T-helper 17 cell (primary cell): ENCODE measurements around the gene ABTB1. TPM values are rescaled to one million over a fixed set of nuclear protein-coding genes. Genes with fewer than 3 reads are reported as not detected.

Experiments
- ATAC-seq: fragments of 150-1000 bp; cut with Tn5 transposase; 2 replicates; pipeline ENCODE4 v1.10.0; 2021; ENCODE audit warnings: mild to moderate bottlenecking, moderate library complexity
- DNase-seq, 3 donors: peaks; one replicate each; pipeline versions ENCODE4 v3.0.0 to v3.0.0-alpha.2; 2020 to 2021
- H3K9me3 ChIP-seq: one replicate; pipeline ENCODE4 v1.7.0; 2013; ENCODE audit warnings: low read length, mild to moderate bottlenecking; ENCODE audit not compliant: control insufficient read depth, poor library complexity, severe bottlenecking
- H3K27ac Mint-ChIP-seq: one replicate; pipeline ENCODE4 v1.8.0; 2022; ENCODE audit warnings: mild to moderate bottlenecking, moderate library complexity, mixed read lengths
- H3K27me3 Mint-ChIP-seq: one replicate; pipeline ENCODE4 v1.8.0; 2022; ENCODE audit warnings: mixed read lengths
- H3K36me3 Mint-ChIP-seq: one replicate; pipeline ENCODE4 v1.8.0; 2022; ENCODE audit warnings: low read depth, mixed read lengths
- H3K4me1 Mint-ChIP-seq: one replicate; pipeline ENCODE4 v1.8.0; 2022; ENCODE audit warnings: mild to moderate bottlenecking, mixed read lengths
- H3K4me3 Mint-ChIP-seq: one replicate; pipeline ENCODE4 v1.8.0; 2022; ENCODE audit warnings: mild to moderate bottlenecking, moderate library complexity, mixed read lengths
- total RNA-seq, 4 donors: library from RNA in 2 of 4; stranded (reverse) in 2 of 4; gene quantifications; one replicate each; pipeline ENCODE4 v1.2.3 and lab custom pipeline; 2022 to 2026

Gene ABTB1
- total RNA-seq, 2 donors from 2014 or later, result 88.6 to 95.2 TPM

DNA sequence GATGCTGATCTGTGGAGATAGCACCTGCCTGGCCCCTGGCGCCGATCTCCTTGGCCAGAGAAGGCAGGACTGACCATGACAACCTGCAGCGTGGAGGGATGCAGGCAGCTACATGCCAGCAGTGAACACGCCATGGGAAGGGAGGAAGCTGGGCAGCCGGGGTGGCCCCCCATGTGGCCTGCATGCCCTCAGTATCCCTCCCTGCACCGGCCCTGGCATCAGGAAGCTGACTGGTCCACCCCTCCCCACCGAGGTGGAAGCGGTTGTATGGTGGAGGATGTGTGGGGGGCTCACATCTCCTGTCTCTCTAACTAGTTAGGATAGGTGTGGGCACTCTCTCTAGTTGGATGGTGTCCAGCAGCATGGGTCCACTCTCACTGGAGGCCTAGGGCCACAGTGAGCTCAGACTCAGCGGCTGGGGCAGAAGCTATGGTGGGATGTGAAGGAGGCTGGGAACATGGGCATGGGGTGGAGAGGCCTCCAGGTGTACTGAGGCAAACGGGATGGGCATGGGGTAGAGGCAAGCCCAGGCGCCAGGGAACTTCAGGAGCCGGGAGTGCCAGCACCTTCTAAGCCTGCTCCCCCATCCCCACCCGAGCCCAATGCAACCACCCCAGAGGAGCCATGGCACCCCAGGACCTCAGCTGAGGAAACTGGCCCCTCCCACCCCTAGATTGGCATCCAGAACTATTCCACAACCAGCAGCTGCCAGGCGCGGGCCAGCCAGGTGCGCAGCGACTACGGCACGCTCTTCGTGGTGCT lies 1.8 kb upstream of the ABTB1 start:
- DNase-seq, result no peak
- H3K36me3 Mint-ChIP-seq, result no peaks in the 10 kb centered on the region
- H3K27ac Mint-ChIP-seq, result peak overlapping the region; percentile 93
- H3K4me1 Mint-ChIP-seq, result peaks cover 29% of the 10 kb centered on the region
- no peaks in the 10 kb centered on the region for H3K9me3 ChIP-seq
- no peak for ATAC-seq
- H3K27me3 Mint-ChIP-seq, result no peaks in the 10 kb centered on the region
- peak overlapping the region; percentile 90 for H3K4me3 Mint-ChIP-seq

DNA sequence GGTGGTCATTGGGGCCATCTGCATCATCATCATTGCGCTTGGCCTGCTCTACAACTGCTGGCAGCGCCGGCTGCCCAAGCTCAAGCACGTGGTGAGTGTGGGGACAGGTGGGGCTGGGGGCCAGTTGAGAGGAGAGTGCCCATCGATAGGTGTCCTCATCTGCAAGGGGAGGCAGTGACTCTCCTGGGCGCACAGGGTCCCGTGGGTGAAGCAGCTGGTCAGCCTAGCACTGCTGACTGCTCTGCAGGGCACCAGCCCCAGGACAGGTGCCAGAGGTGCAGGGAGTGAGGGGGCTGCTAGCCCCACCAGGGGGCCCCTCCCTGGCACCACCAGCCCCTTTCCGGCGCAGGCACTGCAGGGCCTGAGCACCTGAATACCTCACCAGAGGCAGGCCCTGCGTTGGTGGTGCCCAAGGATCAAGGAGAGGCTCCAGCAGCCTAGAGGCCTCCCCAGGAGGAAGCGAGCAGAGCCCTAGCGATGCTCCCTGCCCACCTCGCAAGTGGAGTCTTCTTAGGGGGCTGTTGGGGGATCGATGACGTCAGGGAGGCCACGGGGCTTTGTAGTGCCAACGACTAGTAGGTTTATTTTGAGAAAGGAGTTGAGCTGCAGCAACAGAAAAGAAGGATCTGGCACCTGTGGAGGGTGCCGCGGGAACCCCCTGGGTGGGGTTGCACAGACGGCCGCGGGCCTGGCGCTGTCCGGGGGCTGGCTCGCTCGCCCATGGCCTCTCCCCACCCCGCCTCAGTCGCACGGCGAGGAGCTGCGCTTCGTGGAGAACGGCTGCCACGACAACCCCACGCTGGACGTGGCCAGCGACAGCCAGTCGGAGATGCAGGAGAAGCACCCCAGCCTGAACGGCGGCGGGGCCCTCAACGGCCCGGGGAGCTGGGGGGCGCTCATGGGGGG lies 976 bp upstream of the ABTB1 start:
- peak overlapping the region; percentile 90 for H3K4me3 Mint-ChIP-seq
- DNase-seq (no peak), ATAC-seq (peak; percentile 10)
- H3K4me1 Mint-ChIP-seq, result peaks cover 33% of the 10 kb centered on the region
- no peaks in the 10 kb centered on the region for H3K36me3 Mint-ChIP-seq
- H3K27me3 Mint-ChIP-seq, result no peaks in the 10 kb centered on the region
- H3K27ac Mint-ChIP-seq, result peak overlapping the region; percentile 93
- H3K9me3 ChIP-seq, result no peaks in the 10 kb centered on the region

DNA sequence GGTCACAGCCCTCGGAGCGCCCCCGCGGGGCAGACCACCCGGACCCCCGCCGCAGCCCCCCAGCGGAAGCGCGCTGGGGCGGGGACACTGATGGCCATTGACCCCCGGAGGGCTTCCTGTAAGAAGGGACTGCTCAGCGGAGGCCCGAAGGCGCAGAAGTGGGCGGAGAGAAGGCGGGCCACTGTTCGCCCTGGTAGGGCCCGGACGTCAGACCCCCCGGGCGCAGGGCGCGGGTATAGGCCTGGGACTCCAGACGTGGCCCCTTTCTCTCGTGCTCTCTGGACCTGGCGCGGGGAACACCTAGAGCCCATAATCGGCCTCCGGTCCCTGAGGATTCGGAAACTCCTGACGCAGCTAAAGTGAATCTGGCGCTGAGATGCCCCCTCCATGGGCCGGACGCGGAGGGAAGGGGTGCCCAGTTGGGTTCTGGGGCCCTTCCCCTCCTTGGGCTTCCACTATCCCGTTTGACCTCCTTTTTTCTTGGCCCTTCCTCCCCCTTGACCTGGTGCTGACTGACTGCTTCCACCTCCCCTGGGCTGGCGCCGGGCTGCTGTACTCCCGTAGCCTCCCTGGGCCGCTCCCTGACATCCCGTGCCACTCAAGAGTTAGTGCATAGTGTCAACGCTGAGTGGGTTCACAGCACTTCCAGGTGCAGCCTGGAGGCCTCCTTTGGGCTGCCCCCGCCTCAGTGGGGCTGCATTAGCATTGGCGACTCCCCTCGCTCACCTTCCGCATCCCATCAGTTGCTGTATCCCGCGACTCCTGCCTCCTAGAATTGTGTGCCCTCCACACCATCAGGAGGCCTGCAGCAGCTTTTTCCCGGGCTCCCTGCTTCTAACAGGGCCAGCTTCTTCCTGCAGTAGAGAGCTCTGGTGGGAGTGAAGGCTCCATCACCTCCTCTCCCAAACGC lies 694 bp downstream of the ABTB1 start:
- DNase-seq (peak; percentile 27 to 53 (median 49)), ATAC-seq (peak; percentile 59)
- no peaks in the 10 kb centered on the region for H3K9me3 ChIP-seq
- Mint-ChIP-seq H3K36me3 (peaks cover 3% of the 10 kb centered on the region), H3K4me3 (peak overlapping the region; percentile 94), H3K27ac (peak overlapping the region; percentile 95), H3K4me1 (peaks cover 33% of the 10 kb centered on the region), H3K27me3 (no peaks in the 10 kb centered on the region)

DNA sequence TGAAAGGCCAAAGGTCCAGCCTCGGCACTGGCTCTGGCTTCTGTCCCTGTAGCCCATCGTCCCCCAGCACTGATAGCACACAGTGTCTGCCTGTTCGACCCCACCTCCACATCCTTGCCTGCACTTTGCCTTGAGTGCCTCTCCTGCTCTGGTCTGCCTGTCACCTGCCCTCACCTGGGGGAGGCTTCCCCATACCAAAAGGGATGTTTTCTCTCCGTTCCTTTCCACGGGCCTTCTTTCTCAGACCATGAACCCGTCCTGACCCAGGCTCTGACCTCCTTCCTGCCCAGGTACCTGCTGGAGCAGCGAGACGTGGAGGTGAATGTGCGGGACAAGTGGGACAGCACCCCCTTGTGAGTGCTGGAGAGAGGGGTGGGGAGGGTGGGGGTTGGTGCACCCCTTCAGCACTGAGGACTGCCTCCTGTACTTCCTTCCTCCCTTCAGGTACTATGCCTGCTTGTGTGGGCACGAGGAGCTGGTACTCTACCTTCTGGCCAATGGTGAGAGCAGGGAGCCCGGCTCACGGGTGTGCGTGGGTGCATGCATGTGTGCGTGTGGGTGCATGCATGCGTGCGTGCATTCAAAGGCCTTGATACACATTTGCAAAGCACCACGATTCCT lies 1.5 kb downstream of the ABTB1 start:
- ATAC-seq (no peak), DNase-seq (no peak)
- H3K27me3 Mint-ChIP-seq, result no peaks in the 10 kb centered on the region
- H3K27ac Mint-ChIP-seq, result peak overlapping the region; percentile 95
- H3K36me3 Mint-ChIP-seq, result peaks cover 3% of the 10 kb centered on the region
- peaks cover 33% of the 10 kb centered on the region for H3K4me1 Mint-ChIP-seq
- peak overlapping the region; percentile 94 for H3K4me3 Mint-ChIP-seq
- H3K9me3 ChIP-seq, result no peaks in the 10 kb centered on the region

DNA sequence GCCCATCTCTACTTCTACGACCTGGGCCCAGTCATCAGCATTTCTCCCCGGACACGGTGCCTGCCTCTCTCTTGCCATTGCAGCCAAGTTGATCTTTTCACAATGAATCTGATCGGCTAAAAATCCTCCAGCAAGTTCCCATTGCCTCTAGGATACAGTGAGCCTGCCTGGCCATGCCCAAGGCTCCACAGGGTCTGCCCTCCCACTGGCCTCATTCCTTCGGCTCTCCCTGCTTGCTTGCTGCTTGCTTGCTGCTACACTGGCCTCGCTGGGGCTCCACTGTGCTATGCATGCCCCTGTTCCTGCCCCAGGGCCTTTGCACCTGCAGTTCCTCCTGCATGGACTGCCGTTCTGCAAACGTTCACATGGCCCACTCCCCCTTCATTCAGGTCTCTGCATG lies 2.0 kb downstream of the ABTB1 start:
- Mint-ChIP-seq H3K4me3 (peak overlapping the region; percentile 94), H3K4me1 (peaks cover 33% of the 10 kb centered on the region), H3K27me3 (no peaks in the 10 kb centered on the region), H3K36me3 (peaks cover 3% of the 10 kb centered on the region), H3K27ac (peak overlapping the region; percentile 39)
- ATAC-seq (no peak), DNase-seq (no peak)
- H3K9me3 ChIP-seq, result no peaks in the 10 kb centered on the region

DNA sequence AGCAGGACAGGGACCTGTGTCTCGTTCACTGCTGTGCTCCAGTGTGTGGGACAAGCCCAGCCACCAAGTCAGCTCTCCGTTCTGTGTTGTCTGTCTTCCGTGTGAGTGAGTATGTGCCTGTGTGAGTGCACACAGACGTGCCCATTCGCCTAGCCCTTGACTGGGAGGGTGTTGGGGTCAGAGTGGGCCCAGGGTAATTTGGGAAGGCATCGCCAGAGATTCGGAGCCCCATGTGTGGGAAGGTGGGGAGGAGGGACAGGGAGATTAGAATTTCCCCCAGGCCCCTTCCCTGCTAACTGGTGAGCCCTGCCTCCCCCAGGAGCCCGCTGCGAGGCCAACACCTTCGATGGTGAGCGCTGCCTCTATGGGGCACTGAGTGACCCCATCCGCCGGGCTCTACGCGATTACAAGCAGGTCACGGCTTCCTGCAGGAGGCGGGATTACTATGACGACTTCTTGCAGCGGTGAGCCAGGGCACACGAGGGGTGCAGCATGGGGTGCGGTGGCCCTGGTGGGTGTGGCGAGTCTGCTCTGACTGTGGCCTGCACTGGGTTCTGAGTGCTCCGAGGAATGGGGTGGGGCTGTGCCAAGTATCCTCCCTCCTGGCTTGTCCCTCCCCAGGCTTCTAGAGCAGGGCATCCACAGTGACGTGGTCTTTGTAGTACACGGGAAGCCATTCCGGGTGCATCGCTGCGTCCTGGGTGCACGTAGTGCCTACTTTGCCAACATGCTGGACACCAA lies 3.1 kb downstream of the ABTB1 start:
- H3K9me3 ChIP-seq, result no peaks in the 10 kb centered on the region
- ATAC-seq (no peak), DNase-seq (no peak)
- Mint-ChIP-seq H3K27ac (peak overlapping the region; percentile 39), H3K4me3 (peak overlapping the region; percentile 45), H3K4me1 (peaks cover 33% of the 10 kb centered on the region), H3K27me3 (no peaks in the 10 kb centered on the region), H3K36me3 (peaks cover 3% of the 10 kb centered on the region)

DNA sequence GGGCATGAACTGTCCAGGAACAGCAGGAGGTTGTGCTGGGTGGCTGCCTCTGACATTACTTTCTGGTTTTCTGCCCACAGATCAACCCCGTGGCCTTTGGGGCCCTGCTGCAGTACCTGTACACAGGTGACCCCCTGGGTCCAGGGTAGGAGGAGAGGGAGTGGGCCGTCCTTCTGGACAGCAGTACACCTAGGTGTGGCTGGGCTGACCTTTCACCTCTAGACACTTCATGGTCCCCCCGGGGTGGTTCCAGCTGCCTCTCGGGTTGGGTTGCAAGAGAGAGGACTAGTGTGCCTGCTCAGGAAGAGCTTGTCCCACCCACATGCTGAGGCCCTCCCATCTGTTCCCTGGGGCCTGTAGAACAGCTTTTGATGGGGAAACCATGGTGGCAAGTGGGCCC lies 3.7 kb downstream of the ABTB1 start:
- ATAC-seq (no peak), DNase-seq (no peak)
- Mint-ChIP-seq H3K27ac (no peak overlapping the region), H3K27me3 (no peaks in the 10 kb centered on the region), H3K4me3 (no peak overlapping the region), H3K4me1 (peaks cover 29% of the 10 kb centered on the region), H3K36me3 (peaks cover 3% of the 10 kb centered on the region)
- H3K9me3 ChIP-seq, result no peaks in the 10 kb centered on the region

DNA sequence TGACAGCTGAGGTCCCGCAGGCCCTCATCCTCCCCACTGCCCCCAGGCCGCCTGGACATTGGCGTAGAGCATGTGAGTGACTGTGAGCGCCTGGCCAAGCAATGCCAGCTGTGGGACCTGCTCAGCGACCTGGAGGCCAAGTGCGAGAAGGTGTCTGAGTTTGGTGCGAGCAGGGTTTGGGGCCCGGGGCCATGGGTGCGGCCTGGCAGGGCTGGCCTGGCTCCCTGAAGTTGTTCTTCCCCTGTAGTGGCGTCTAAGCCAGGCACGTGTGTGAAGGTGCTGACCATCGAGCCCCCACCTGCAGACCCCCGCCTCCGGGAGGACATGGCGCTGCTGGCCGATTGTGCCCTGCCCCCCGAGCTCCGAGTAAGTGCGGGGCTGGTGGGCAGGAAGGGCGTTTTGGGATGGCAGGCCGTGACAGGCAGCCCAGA lies 4.2 kb downstream of the ABTB1 start:
- Mint-ChIP-seq H3K4me1 (peaks cover 26% of the 10 kb centered on the region), H3K27ac (no peak overlapping the region), H3K27me3 (no peaks in the 10 kb centered on the region), H3K4me3 (no peak overlapping the region), H3K36me3 (peaks cover 3% of the 10 kb centered on the region)
- H3K9me3 ChIP-seq, result no peaks in the 10 kb centered on the region
- ATAC-seq (no peak), DNase-seq (peak in 1 of 3 donors; percentile 3)

DNA sequence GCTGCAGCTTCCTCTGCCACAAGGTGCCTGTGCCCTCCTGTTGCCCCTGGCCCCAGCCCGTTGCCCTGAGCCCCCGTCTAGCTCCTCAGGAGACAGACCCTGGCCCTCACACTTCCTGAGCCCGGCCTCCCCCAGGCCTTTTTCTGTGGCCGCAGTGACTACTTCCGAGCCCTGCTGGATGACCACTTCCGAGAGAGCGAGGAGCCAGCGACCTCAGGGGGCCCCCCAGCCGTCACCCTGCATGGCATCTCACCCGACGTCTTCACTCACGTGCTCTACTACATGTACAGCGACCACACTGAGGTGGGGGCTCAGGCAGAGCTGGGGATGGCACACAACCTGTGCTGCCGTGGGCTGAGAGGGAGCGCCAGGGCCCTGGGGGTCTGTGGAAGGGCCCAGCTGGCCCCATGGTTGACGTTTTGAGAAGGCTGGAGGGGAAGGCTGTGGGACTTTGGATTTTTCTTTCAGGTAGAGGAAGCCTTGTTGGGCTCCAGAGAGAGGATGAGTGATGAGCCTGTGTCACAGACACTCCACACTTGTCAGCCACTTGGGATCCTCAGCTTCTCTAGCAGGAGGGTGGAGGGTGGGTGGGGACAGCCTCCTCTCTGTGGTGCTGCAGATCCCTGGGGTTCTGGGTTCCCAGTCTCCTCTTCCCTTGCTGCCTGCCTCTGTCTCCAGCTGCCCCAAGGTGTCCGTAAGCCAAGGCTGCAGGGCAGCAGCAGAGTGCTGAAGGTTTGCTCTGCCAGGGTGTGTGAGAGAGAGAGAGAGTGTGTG lies 5.0 kb downstream of the ABTB1 start:
- no peak for DNase-seq
- no peak for ATAC-seq
- Mint-ChIP-seq H3K36me3 (peaks cover 3% of the 10 kb centered on the region), H3K4me1 (peaks cover 26% of the 10 kb centered on the region), H3K4me3 (no peak overlapping the region), H3K27me3 (no peaks in the 10 kb centered on the region), H3K27ac (no peak overlapping the region)
- no peaks in the 10 kb centered on the region for H3K9me3 ChIP-seq

DNA sequence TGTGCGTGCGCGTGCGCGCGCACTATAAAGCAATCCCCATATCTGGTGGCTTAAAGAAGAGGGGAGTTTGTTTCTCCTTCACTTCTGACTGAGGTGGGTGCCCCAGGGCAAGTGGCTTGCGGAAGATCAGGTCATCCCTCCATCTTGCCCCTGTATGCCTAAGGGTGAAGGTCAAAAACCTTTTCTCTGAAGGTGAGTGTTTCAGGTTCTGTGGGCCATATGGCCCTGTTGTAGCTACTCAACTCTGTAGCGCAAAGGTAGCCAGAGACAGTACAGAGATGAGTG lies 5.5 kb downstream of the ABTB1 start:
- Mint-ChIP-seq H3K27me3 (no peaks in the 10 kb centered on the region), H3K36me3 (peaks cover 3% of the 10 kb centered on the region), H3K4me3 (no peak overlapping the region), H3K4me1 (peaks cover 26% of the 10 kb centered on the region), H3K27ac (no peak overlapping the region)
- DNase-seq (no peak), ATAC-seq (no peak)
- H3K9me3 ChIP-seq, result no peaks in the 10 kb centered on the region

DNA sequence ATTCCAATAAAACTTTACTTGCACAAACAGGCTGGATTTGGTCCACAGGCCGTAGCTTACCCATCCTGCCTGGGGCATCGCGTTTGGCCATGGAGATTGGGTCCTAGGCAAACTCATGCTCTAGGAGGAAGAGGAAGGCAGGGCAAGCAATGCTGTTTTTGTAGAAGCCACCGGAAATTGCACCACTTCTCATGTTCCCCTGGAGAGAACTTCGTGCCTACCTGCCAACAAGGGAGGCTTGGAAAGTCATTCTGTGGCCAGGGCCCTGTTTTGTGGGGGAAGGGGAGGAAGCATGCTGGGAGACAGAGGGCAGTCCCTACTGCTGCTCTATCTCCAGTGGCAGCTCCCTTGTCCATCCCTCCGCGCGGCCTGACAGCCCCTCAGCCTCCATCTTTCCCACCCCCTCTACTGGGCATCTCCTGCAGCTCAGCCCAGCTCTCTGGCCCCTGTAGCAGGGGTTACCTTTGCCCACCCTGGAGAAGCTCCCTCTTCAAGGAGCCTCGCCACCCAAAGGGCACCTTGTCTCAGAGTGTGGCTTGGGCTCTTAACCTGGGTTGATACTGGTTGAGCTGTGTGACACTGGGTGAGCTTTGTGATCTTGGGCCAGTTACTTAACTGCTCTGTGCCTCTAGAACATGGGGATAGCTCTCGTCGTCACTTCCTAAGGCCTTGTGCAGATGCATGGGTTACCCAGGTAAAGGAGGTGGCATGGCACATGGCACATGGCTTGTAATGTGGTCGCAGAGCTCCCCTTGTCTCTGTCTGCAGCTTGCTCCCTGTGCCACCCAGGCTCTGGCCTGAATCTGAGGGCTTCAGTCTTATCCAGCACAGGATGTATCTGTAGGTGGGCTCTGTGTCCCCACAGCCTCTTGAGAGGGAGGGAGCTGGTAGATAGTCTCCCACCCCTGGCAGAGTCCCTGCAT lies 6.1 kb downstream of the ABTB1 start:
- H3K9me3 ChIP-seq, result no peaks in the 10 kb centered on the region
- H3K27ac Mint-ChIP-seq, result peak overlapping the region; percentile 3
- no peak overlapping the region for H3K4me3 Mint-ChIP-seq
- DNase-seq (no peak), ATAC-seq (no peak)
- H3K27me3 Mint-ChIP-seq, result no peaks in the 10 kb centered on the region
- H3K4me1 Mint-ChIP-seq, result peaks cover 25% of the 10 kb centered on the region
- H3K36me3 Mint-ChIP-seq, result peaks cover 3% of the 10 kb centered on the region
